ENCODE results near the gene RBFOX2.
"Not testable (repeated sequence)": the region's sequence is repeated elsewhere in the genome, so short reads cannot be mapped to it uniquely, and the experiment has no call there.

Gene RBFOX2

DNA sequence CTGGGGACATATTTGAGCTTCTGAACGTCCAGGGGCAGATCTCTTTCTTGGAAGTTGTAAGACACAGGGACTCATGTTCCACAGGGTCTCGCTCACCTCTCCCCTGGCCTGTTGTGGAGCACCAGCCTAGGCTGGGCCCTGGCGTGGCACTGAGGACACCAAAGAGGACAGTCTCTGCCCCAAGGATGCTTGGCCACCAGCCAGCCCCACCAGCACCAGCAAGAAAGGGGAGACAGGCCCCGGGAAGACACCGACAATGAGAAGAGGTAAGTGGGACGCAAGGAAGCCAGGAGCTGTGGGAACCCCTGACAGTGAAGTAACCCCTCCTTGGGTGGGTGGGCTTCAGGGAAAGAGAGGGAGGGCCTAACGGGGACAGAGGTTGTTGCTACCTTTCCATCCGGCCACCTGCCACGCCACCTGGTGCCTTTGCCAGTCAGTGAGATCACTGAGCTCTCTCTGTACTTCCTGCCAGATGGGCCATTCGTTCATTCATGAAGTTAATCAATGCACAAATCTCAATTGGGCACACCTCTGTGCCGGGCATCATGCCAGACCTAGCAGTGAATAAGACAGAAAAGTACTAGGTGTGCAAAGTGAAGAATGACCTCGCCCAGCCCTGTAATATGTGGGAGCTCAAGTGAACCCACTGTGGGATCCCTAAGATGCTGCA, 299.9 kb downstream of the RBFOX2 start:
- DNase-seq: no peak

DNA sequence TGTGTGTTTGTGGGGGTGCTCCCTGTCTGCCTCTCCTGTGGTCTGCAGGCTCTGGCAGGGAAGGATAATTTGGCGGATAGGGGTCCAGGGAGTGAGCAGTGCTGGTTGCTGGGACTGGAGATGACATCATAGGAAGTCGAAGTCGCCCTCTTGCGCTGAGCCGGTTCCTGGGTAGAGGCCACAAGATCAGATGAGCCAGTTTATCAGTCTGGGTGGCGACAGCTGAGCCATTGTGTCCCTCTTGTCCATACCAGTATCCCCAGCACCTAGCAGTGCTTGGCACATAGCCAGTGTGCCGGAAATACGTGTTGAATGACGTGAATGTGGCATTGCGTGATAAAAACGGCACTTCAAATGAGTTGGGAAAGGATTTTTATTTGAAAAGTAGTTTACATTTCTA, 301.2 kb downstream of the RBFOX2 start:
- no peak for DNase-seq

DNA sequence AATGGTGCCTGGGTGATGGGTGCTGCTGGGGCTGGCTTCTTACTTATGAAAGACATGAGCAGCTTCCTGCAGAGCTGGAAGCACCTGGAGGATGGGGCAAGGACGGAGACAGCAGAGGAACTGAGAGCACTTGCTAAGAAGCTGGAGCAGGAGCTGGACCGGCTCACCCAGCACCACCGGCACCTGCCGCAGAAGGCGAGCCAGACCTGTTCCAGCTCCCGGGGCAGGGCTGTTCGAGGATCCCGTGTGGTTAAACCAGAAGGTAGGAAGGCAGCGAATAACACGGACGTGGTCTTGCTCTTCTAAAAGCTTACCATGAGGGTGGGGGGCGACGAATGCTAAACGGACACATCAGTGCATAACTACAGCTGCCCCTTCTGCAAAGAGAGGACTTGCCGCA, 301.7 kb downstream of the RBFOX2 start:
- no peak for DNase-seq

DNA sequence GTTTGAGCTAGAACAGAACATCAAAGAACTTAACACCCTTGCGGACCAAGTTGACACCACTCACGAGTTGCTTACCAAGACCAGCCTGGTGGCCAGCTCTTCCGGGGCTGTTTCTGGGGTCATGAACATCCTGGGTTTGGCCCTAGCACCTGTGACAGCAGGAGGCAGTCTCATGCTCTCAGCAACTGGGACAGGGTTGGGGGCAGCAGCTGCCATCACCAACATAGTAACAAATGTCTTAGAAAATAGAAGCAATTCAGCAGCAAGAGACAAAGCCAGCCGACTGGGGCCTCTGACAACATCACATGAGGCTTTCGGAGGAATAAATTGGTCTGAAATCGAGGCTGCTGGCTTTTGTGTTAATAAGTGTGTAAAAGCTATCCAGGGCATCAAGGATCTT, 302.2 kb downstream of the RBFOX2 start:
- no peak for DNase-seq

DNA sequence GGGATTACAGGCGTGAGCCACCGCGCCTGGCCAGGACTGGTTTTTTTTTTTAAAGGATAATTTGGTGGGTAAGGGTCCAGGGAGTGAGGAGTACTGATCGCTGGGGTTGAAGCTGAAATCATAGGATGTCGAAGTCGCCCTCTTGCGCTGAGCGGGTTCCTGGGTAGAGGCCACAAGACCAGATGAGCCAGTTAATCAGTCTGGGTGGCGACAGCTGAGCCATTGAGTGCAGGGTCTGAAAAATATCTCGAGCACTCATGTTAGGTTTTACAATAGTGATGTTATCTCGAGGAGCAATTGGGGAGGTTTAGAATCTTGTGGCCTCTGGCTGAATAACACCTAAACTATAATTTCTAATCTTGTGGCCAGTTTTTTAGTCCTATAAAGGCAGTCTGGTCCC, 303.1 kb downstream of the RBFOX2 start:
- DNase-seq: no peak

DNA sequence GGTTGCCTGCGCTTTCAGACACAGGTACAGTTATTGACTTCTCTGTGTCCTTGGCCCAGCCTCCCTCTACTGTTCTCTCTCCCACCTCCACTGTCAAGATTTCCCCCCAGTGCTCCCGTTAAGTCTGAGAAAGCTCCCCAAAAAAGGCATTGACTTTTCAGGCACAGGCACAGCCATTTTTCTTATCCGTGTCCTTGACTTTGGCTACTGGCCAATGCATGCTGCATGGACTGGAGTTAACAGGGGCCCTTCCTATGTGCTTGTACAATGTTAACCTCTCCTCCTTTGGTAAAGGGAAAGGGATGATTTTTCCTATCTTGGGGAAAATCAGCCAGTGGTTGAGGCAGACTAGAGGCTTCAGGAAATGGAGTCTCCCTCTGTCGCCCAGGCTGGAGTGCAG, 306.7 kb downstream of the RBFOX2 start:
- DNase-seq: no peak

DNA sequence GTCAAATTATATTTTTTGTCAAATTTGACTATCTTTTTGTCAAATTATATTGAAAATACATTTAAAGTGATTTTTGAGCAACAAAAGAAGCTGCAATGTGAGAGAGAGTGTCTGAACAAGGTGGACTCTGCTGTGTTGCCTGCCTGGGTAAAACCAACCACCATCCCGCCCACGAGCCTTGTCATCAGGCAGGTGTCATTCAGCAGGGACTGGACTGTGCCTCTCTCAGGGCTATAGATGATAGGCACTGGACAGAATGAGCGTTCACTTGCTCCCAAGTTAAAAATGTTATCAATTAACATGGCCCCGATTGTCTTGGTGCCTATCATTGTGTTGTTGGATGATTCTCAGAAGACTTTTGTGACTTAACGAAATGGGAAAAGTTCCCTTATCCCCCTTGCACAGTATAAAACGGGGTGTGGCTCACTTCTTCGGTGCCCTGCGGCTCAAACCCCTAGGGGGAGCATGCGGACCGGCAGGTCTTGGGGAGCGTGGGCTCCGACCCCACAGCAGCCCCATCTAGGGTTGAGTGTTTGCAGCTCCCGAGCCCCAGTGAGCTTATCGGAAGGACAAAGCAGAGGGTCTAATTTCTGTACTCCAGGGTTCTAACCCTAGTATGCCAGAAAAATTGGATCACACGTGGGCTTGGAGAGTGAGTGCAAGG, 309.3 kb downstream of the RBFOX2 start:
- no peak for DNase-seq

DNA sequence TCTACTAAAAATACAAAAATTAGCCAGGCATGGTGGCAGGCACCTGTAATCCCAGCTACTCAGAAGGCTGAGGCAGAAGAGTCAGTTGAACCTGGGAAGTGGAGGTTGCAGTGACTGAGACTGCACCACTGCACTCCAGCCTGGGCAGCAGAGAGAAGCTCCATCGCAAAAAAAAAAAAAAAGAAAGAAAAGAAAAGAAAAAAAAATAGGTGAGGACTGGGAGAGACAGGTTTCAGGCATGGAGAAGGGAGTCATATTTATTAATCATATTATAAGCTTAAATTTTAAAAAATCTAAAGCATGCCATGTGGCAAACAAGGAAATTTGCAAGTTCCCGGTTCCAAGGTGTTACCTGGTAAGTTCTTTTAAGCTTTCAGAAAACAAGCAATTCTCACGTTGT, 311.1 kb downstream of the RBFOX2 start, which contains the start of gene APOL5:
APOL5 (plus strand) TSS at position 301 of the 400 bp plus-strand sequence; CDS start at position 301, 0 bp downstream.
- DNase-seq: no peak

DNA sequence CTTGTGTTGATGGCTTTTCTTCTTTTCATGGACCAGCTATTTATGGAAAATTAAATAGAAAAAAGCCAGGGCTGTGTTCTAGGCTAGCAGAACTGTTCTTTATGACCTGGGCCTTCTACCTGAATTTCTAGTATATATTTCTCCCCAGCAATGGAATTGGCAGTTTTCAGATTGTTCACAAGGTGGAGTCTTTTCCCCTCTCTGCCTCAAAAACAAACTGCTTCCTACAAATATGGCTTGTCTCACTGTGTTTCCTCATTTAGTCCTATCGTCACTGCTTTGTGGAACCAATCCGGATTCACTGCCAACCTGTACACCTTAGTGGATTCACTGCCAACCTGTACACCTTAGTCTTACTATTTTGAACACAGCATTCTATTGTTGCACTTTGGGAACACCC, 316.0 kb downstream of the RBFOX2 start:
- DNase-seq: no peak

DNA sequence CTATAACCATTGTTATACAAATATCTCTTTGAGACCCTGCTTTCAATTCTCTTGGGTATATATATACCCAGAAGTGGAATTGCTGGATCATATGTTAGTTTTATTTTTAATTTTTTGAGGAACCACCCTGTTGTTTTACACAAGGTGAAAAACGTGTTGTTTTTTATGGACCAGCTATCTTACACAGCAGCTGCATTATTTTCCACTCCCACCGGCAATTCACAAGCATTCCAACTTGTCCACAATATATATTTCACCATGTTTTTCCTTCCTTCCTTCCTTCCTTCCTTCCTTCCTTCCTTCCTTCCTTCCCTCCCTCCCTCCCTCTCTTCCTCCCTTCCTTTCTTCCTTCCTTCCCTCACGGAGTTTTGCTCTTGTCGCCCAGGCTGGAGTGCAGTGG, 317.3 kb downstream of the RBFOX2 start:
- no peak for DNase-seq

DNA sequence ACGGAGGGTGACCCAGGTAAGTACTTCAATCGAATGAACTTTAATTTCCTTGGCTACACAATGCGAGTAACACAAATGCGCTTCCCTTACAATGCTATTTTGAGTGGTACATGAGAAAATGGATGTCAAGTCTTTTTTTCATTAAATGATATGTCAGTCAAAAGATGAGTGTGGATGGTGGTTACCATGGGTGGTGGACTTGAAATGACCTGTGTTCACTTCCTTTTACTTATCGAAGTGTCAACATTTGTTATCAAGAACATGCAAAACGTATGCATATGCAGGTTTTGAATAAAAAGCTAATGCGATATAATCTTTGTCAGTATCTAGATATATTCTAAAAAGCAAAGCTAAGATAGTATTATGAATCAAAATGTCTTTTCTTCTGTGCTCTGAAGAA, 319.7 kb downstream of the RBFOX2 start:
- no peak for DNase-seq

DNA sequence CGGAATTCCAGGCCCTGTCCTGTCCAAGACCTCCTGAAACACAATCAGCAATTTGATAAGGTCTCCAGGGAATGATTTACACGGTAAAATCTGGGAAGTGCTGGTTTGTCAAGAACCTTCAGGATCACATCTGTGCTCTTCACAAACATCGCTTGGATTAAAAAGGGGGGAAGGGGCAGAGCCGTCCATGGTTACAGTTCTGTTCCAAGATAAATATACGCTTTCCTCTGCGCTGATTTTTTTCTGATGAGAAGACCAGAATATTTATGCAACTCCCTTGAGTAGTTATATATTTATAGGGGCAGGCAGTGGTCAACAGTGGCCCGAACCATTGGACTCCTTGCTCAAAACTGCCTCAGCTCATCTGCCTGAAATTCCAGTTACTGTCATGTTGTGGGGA, 320.2 kb downstream of the RBFOX2 start:
- DNase-seq: no peak

DNA sequence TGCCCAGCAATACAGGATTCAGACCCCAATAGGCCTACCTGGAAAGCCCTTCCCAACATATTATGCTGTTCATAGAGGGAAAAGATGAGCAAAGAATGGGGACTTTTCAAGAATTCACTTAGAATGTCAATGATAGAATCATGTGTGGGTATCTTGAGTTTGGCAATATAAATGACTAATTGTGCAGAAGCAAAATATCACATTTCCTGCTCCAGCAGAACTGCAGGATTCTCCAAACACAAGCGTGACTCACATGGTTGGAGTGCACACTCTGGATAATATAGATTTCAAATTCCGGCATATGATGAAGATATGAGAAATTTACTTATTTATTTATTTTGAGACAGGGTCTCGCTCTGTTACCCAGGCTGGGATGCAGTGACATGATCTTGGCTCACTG, 323.5 kb downstream of the RBFOX2 start:
- no peak for DNase-seq

DNA sequence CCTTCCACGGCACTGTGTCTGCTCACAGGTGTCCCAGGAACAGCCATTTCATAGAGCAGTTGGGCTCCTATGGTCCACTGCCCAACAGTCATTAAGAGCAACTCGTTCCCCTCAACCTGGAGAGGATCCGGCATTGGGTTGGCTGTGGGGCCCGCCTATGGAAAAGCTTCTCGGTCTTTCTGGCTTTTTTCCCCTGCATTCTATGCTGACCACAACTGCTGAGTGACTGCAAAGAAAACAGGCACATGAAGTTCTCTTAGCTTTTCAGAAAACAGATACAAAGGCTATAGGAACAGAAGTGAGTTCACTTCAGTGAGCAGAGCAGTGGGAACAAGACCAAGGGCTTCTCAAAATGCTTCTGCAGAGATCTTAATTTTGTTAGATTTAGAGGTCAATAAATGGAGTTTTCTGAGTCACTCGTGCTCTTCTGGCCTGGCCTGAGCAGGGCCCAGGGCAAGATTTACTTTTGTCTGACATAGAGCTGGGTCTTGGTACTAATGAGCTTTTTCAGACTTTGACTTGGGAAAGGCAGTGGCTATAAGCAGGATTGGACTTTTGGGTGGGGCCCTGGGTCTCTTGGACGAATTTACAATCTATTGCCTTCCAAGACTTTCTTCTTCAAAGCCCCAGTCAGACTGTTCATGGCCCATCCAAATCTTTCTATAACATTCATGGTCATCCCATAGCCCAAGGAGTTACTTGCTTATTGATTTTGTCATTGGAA, 324.6 kb downstream of the RBFOX2 start:
- DNase-seq: no peak

DNA sequence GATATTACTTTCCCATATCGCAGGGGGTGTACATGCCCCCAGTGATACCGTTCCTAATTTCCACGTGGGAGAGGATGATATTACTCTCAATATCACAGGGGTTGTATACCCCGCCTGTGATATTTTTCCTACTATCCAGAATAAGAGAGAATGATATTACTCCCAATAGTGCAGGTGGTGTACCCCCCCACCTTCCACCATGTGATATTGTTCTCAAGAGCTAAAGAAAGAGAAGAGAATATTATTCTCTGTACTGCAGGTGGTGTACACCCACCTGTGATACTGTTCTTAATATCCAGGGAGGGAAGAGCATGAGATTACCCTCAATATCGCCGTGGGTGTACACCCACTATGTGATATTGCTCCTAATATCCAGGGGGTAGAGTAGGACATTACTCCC, 328.8 kb downstream of the RBFOX2 start:
- DNase-seq: not testable (repeated sequence)

DNA sequence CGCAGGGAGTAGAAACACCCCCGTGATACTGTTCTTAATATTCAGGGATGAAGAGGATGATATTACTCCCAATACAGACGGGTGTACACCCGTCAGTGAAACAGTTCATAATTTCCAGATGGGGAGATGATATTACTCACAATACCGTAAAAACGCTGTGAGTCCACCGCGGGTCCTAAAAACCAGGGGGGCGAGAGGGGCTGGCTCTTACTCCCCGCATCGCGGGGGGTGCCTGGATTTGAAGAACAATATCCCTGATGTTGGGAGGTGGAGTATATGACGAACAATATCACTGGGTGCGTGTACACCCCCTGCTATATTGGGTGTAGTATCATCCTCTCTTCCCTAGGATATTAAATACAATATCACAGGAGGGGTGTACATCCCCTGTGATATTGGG, 331.5 kb downstream of the RBFOX2 start:
- DNase-seq: no peak

DNA sequence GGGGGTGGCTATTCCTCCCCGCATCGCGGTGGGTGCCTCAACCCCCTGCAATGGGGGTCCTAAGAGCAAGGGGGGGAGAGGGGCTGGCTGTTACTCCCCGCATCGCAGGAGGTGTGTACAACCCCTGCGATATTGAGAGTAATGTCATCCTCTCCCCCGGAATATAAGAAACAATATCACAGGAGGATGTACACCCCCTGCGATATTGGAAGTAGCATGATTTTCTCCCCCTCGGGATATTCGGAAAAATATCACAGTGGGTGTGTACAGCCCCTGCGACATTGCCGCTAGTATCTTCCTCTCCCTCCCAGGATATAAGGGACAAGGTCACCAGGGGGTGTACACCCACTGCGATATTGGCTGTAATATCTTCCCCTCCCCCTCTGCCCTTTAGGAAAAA, 333.4 kb downstream of the RBFOX2 start:
- DNase-seq: no peak

DNA sequence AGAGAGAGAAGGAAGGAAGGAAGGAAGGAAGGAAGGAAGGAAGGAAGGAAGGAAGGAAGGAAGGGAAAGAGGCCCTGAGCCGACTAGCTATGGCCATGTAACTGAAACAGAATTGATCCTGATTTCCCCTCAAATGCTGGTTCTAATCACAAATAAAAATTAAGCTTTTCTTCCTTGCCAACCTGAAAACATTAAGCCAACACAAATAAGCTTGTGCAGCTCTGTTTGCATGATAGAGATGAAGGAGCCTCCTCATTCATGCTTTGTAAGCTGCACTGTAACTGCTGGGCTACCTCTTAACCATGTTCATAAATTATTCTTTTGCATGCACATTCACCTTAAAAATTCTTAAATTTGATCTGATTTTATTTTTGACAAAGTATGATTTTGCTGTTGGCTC, 338.6 kb downstream of the RBFOX2 start:
- DNase-seq: no peak

DNA sequence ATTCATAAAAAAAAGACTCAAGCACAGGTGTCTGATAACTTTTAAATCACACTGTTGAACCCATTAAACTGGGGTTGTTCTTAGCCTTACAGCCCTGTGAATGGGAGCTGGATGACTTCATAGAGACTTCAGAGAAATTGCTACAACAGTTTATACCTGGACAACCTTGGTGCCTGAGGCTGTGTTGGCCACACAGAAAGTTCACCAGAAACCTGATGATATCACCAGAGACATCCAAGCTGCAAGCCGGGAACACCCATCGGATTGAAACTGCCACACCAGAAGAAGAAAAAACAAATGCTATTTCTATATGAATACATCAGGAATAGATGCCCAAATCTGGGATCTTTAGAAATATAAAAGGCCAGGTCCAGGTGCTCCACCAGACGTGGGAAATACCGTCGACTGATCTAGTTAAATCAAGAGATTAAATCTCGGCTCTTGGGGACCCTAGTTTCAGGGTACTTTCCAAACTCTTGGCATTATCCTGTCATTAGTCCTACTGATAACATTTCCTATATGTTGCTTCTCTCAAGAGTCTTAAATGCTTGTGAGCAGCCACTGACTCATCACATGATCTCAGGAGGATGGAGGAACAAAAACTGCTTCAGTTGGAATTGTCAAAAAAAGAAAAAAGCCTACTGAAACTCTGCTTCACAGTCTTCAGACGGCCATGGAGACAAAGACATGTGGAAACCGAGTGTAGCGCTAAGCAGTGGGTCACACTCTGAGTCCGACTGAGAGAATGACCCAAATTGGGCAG, 339.5 kb downstream of the RBFOX2 start:
- DNase-seq: no peak
